ENCODE measurements around the gene CENPP.

- TF ChIP-seq CTCF (IDR thresholded peaks at IDR 0.05; ENCODE audit: insufficient read depth, low read length, poor library complexity, severe bottlenecking) (no peak), EZH2phosphoT487 (conservative IDR thresholded peaks at IDR 0.05; ENCODE audit: low read length) (no peak)
Measured at GRCh38 chr9:92527832-92528521, 202.2 kb downstream of the CENPP start.
